GM12864 (cell line): Measurements from ENCODE around the gene TDRKH.

ENCODE experiments used
- DNase-seq: peaks from one replicate; pipeline ENCODE4 v3.0.0-alpha.2; 2011; ENCODE audit warnings: low read depth
- H3K4me3 ChIP-seq: 2 replicates; pipeline ENCODE4 v1.5.1; 2011; ENCODE audit warnings: mild to moderate bottlenecking, low read depth, low read length, control low read depth
- CTCF ChIP-seq: IDR thresholded peaks from 2 replicates; pipeline ENCODE4 v1.5.1; 2011; ENCODE audit warnings: low read depth, mild to moderate bottlenecking, moderate library complexity, low read length, control low read depth, inconsistent platforms; ENCODE audit errors: missing control alignments

The TDRKH gene

DNA sequence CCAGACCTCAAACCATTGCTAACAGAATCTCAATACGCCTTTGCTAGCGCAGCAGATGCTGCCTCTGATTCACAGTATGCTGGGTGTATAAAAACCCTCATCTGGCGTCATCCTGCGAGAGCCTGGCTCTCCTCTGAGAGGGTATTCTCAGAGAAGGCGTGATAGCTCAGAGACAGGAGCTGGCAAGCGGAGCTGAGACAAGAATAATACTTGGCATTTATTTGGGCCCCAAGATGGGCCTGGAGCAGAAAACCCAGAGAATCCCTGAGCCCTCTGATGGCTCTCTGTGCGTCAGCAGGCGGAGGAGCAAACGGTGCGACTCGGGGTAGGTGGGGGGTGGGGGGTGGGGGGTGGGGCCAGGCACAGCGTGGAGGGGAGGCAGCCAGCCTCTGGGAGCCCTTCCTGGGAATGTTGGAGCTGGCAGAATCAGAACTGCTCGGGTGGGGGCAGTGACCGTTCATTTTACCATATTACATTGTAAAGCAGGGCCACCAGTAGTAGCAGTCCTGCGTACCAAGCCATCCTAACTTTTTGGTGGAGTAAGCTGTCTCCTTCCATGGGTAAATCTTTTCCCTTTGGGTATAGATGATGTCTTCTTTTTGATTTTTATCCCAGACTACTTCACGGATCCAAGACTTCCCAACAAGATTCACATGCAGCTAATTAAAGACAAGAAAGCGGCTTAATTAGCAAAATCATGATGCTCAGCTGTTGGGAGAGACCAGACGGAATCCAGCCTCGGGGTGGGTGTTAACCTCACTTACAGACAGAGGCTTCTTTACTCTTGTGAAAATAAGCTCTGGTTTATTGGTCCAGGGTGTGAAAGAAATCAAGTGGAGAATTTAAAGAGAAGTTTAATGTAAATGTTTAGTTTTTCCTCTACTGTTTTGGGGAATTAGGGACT lies 61.9 kb downstream of the TDRKH start:
- no peak for TF ChIP-seq CTCF
- DNase-seq = no peak
- H3K4me3 ChIP-seq = no peak overlapping the region

DNA sequence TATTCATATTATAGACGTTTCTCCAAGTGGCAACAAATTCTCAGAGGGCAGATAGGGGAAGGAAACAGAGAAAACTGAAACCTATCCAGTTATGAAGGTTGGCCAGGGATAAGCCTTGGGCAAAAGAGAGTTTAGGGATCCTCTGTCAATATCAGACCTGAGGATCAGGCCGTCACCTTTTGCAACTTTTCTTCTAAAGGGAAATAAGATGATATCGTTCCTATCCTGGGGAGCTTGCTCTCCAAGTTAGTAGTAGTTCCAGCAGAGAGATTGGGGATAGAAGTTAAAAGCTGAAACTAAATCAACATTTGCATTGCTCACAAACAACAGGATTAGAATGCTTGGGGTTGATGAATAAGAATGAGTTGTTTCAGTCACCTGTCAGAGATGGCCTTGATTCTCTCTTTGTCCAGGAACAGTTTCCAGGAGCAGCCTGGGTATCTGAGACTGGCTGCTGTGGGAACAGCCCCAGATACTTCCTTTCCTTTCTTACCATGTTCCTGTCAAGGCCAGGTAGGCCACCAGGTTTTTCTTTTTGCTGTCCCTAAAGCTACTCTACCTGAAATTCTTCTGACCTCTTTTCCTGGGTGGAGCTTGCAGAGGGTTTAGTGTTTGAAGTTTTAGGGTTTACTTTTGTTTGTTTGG lies 66.5 kb downstream of the TDRKH start:
- TF ChIP-seq CTCF = no peak
- DNase-seq = no peak
- H3K4me3 ChIP-seq = no peak overlapping the region
